ENCODE data around the gene ZFHX2.

Gene ZFHX2

DNA sequence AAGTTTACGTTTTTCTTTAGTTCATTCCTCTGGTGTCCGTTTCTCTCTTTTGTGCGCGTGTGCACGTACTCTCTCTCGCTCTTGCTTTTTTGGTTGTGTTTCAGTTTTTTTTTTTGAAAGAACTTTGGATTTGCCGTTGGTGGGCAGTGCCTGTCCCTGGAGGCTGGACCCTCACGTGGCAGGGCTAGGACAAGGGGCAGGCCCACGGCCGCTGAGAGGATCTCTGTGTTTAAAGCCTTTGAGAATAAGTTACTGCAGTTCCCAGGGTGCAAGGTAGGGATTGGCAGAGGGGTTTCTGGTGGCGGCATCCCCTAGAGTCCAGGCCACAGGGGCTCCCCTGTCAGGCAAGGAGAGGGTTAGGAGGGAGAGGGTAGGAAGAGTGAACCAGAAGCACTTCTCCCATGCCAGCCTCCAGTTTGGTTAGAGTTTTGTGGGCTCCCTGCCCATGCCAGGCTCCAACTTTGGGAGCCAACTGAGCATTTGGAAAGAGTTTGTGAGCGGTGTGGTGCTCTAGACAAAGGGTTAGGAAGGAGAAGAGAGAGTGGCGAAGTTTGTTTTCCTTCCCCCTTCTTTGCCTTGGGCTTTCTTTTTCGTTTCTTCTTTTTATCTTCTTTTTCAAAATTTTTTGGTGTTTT, 30.5 kb downstream of the ZFHX2 start:
- Histone ChIP-seq H3K27ac (ENCODE audit: low read length) (no peak overlapping the region), H3K4me2 (ENCODE audit: low read depth, low read length) (no peak overlapping the region)
- DNase-seq, result no peak

DNA sequence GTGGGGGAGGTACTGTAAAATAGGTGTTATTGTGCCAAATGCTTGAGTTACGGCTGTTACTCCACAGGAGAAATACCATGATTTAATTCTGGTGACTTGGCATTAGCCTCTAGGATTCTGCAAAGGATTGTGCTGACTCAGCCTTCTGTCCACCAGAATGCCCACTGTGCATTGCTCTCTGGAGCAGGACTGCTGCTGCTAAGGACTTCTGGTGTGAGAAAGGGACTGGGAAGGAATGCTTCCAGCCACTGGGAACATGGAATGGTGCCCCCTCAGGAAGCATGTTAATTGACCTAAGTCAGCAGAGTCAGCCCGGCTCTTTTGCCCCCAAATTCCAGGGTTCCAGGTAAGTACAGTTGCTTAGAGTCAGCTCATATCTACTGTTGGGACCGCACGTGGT, 32.9 kb downstream of the ZFHX2 start:
- TF ChIP-seq, protein P1, sequence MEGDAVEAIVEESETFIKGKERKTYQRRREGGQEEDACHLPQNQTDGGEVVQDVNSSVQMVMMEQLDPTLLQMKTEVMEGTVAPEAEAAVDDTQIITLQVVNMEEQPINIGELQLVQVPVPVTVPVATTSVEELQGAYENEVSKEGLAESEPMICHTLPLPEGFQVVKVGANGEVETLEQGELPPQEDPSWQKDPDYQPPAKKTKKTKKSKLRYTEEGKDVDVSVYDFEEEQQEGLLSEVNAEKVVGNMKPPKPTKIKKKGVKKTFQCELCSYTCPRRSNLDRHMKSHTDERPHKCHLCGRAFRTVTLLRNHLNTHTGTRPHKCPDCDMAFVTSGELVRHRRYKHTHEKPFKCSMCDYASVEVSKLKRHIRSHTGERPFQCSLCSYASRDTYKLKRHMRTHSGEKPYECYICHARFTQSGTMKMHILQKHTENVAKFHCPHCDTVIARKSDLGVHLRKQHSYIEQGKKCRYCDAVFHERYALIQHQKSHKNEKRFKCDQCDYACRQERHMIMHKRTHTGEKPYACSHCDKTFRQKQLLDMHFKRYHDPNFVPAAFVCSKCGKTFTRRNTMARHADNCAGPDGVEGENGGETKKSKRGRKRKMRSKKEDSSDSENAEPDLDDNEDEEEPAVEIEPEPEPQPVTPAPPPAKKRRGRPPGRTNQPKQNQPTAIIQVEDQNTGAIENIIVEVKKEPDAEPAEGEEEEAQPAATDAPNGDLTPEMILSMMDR (IDR thresholded peaks at IDR 0.05; ENCODE audit: low read length), result no peak
- TF ChIP-seq EZH2phosphoT487 (IDR thresholded peaks at IDR 0.05; ENCODE audit: low read length), result no peak
- no peak for TF ChIP-seq EZH2 (optimal IDR thresholded peaks at IDR 0.05; ENCODE audit: low read depth, low read length)
- no peak overlapping the region for H3K4me2 ChIP-seq (ENCODE audit: low read depth, low read length)
- no peak overlapping the region for H3K27ac ChIP-seq (ENCODE audit: low read length)

More for the DNA sequence above, 30.5 kb downstream of the ZFHX2 start:
- Histone ChIP-seq H3K9me2 (replicated peaks; ENCODE audit: insufficient read depth, low read length) (no peaks in the 10 kb centered on the region), H3K9ac (ENCODE audit: low read length) (no peak overlapping the region), H3K4me3 (ENCODE audit: low read length) (no peak overlapping the region), H3K27me3 (replicated peaks; ENCODE audit: insufficient read depth, low read length) (no peaks in the 10 kb centered on the region), H3F3A (ENCODE audit: insufficient read depth, low read length) (no peaks in the 10 kb centered on the region), H3K9me3 (replicated peaks; ENCODE audit: insufficient read depth, low read length) (no peaks in the 10 kb centered on the region), H3K79me2 (ENCODE audit: low read length) (no peaks in the 10 kb centered on the region), H2AFZ (ENCODE audit: low read length) (no peak overlapping the region), H3K4me1 (ENCODE audit: low read length) (no peaks in the 10 kb centered on the region), H4K20me1 (ENCODE audit: insufficient read depth, low read length) (no peaks in the 10 kb centered on the region), H3K36me3 (replicated peaks; ENCODE audit: insufficient read depth, low read length) (no peaks in the 10 kb centered on the region)
- TF ChIP-seq, protein P1 (IDR thresholded peaks at IDR 0.05; ENCODE audit: low read length), result no peak
- TF ChIP-seq EZH2 (optimal IDR thresholded peaks at IDR 0.05; ENCODE audit: low read depth, low read length), result no peak
- no peak for TF ChIP-seq EZH2phosphoT487 (IDR thresholded peaks at IDR 0.05; ENCODE audit: low read length)

DNA sequence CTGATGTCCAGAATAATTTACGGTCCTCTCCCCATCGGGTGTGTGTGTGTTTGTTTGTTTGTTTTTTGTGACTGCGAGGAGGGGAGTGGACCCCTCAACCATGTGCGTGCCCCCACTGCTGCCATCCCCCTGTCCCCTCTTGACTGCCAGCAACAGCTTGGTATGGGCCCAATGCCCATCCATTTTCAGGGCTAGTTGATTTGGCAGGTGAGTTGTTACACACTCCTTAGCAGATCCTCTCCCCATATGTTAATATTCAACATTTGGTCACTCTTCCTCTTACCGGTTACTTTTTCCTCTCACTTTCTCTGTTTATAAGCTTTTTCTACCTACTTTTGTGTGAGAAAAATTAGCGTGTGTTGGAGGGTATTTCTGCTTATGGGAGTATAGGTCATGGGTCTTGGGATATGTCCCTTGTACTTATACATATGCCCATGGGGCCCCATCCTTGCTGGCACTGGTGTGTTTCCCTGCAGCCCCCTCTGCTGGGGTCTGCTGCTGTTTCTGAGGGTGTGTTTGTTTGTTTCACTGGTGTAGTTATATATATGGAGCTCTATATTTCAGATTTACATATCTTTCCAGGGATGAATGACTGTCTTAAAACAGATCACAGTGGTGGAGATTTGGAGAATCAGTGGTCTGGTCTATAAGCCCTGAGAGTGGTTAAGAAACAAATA, 33.8 kb downstream of the ZFHX2 start:
- H3K9ac ChIP-seq (ENCODE audit: low read length), result no peak overlapping the region
- H2AFZ ChIP-seq (ENCODE audit: low read length), result no peak overlapping the region
- H4K20me1 ChIP-seq (ENCODE audit: insufficient read depth, low read length), result no peaks in the 10 kb centered on the region

More for the DNA sequence above, 32.9 kb downstream of the ZFHX2 start:
- H3K4me3 ChIP-seq (ENCODE audit: low read length), result no peak overlapping the region
- H3K9me3 ChIP-seq (replicated peaks; ENCODE audit: insufficient read depth, low read length), result no peaks in the 10 kb centered on the region
- H4K20me1 ChIP-seq (ENCODE audit: insufficient read depth, low read length), result no peaks in the 10 kb centered on the region
- no peak overlapping the region for H2AFZ ChIP-seq (ENCODE audit: low read length)
- H3K4me1 ChIP-seq (ENCODE audit: low read length), result no peaks in the 10 kb centered on the region
- no peaks in the 10 kb centered on the region for H3F3A ChIP-seq (ENCODE audit: insufficient read depth, low read length)
- no peaks in the 10 kb centered on the region for H3K36me3 ChIP-seq (replicated peaks; ENCODE audit: insufficient read depth, low read length)
- no peaks in the 10 kb centered on the region for H3K79me2 ChIP-seq (ENCODE audit: low read length)
- DNase-seq, result no peak
- H3K27me3 ChIP-seq (replicated peaks; ENCODE audit: insufficient read depth, low read length), result no peaks in the 10 kb centered on the region
- no peaks in the 10 kb centered on the region for H3K9me2 ChIP-seq (replicated peaks; ENCODE audit: insufficient read depth, low read length)
- H3K9ac ChIP-seq (ENCODE audit: low read length), result no peak overlapping the region

More for the DNA sequence above, 33.8 kb downstream of the ZFHX2 start:
- no peaks in the 10 kb centered on the region for H3K36me3 ChIP-seq (replicated peaks; ENCODE audit: insufficient read depth, low read length)
- H3K9me3 ChIP-seq (replicated peaks; ENCODE audit: insufficient read depth, low read length), result no peaks in the 10 kb centered on the region
- H3K4me2 ChIP-seq (ENCODE audit: low read depth, low read length), result no peak overlapping the region
- H3K27me3 ChIP-seq (replicated peaks; ENCODE audit: insufficient read depth, low read length), result no peaks in the 10 kb centered on the region
- no peak overlapping the region for H3K27ac ChIP-seq (ENCODE audit: low read length)
- no peaks in the 10 kb centered on the region for H3K79me2 ChIP-seq (ENCODE audit: low read length)
- no peaks in the 10 kb centered on the region for H3K9me2 ChIP-seq (replicated peaks; ENCODE audit: insufficient read depth, low read length)
- no peak for TF ChIP-seq EZH2 (optimal IDR thresholded peaks at IDR 0.05; ENCODE audit: low read depth, low read length)
- TF ChIP-seq EZH2phosphoT487 (IDR thresholded peaks at IDR 0.05; ENCODE audit: low read length), result no peak
- TF ChIP-seq, protein P1 (IDR thresholded peaks at IDR 0.05; ENCODE audit: low read length), result no peak
- no peak overlapping the region for H3K4me3 ChIP-seq (ENCODE audit: low read length)
- no peaks in the 10 kb centered on the region for H3K4me1 ChIP-seq (ENCODE audit: low read length)
- DNase-seq, result no peak
- no peaks in the 10 kb centered on the region for H3F3A ChIP-seq (ENCODE audit: insufficient read depth, low read length)

Data from MM.1S (cell line).